HepG2 (cell line): Measurements from ENCODE around the gene PRELID2. TPM values are rescaled to one million over a fixed set of nuclear protein-coding genes. Genes with fewer than 3 reads are reported as not detected.

Experiments
- ATAC-seq: fragments of 200-7000 bp; cut with Tn5 transposase; 3 replicates; pipeline ENCODE4 v1.9.1; 2020; ENCODE audit warnings: mild to moderate bottlenecking, moderate library complexity
- BruUV-seq: library from RNA; stranded (reverse); fragments of 400-500 nt; replicated peaks from 2 replicates; lab custom pipeline; 2021; lab: Mats Ljungman, UMichigan
- CTCF ChIA-PET: fragments of 300-600 bp; formaldehyde crosslinking; extraction: SDS; loops from one replicate; lab custom pipeline; 2021; ENCODE audit warnings: low total read pairs, inconsistent platforms, low intra/inter-chr PET ratio; lab: Yijun Ruan, JAX
- POLR2A ChIA-PET: fragments of 350-600 bp; sonication (Branson Sonifier 250); formaldehyde crosslinking; loops from one replicate; lab custom pipeline; 2020; ENCODE audit warnings: antibody characterized with exemption, inconsistent platforms; lab: Yijun Ruan, JAX
- DNase-seq: peaks from one replicate; pipeline ENCODE4 v3.0.0-alpha.2; 2015; ENCODE audit warnings: low spot score
- FAIRE-seq: peaks from 3 replicates; lab custom pipeline; 2011; peaks lifted over from hg19 to GRCh38; lab: Jason Lieb, UNC
- H2AFZ ChIP-seq: one replicate; pipeline ENCODE4 v1.6.1; 2011; ENCODE audit warnings: low read length, inconsistent platforms
- H3K27ac ChIP-seq: fragments of 300-600 bp; 3 replicates; pipeline ENCODE4 v1.8.0; 2011; ENCODE audit warnings: mixed run types, mild to moderate bottlenecking, mixed read lengths, low read length, inconsistent platforms; ENCODE audit not compliant: insufficient read depth; ENCODE audit errors: extremely low read length
- H3K27me3 ChIP-seq, 2 experiments: fragments of 200-600 bp in 1 of 2; 2 replicates in 1 of 2; 3 replicates in 1 of 2; pipeline versions ENCODE4 v1.6.0 to v1.8.0; 2011; ENCODE audit warnings: low read length in 2 of 2, mild to moderate bottlenecking in 2 of 2, moderate library complexity in 2 of 2, inconsistent platforms in 1 of 2; ENCODE audit not compliant: insufficient read depth in 2 of 2, control insufficient read depth in 1 of 2
- H3K36me3 ChIP-seq, 2 experiments: fragments of 200-600 bp in 1 of 2; replicated peaks in 1 of 2; 2 replicates in 1 of 2; 3 replicates in 1 of 2; pipeline versions ENCODE4 v1.5.1 to v1.8.0; 2011; ENCODE audit warnings: low read length in 2 of 2, inconsistent platforms in 1 of 2; ENCODE audit not compliant: insufficient read depth in 2 of 2, control insufficient read depth in 1 of 2
- H3K4me1 ChIP-seq: 2 replicates; pipeline ENCODE4 v1.5.1; 2012; ENCODE audit warnings: low read length, inconsistent platforms; ENCODE audit not compliant: insufficient read depth
- H3K4me2 ChIP-seq: 2 replicates; pipeline ENCODE4 v1.6.0; 2011; ENCODE audit warnings: low read depth, low read length, inconsistent platforms
- H3K4me3 ChIP-seq, 3 experiments: fragments of 200-600 bp in 1 of 3; sonication (generic), shearing (Covaris generic) in 1 of 3; replicated peaks in 1 of 3; 2 replicates each; pipeline ENCODE4 v1.5.1; 2011 to 2016; ENCODE audit warnings: low read length in 3 of 3, inconsistent platforms in 2 of 3, low read depth in 2 of 3, mild to moderate bottlenecking in 2 of 3, control low read depth in 1 of 3, mixed read lengths in 1 of 3; ENCODE audit not compliant: insufficient read depth in 1 of 3
- H3K79me2 ChIP-seq: one replicate; pipeline ENCODE4 v1.6.1; 2011; ENCODE audit warnings: low read length, inconsistent platforms; ENCODE audit not compliant: insufficient read depth
- H3K9ac ChIP-seq: 2 replicates; pipeline ENCODE4 v1.6.0; 2011; ENCODE audit warnings: mild to moderate bottlenecking, low read depth, low read length, inconsistent platforms; ENCODE audit not compliant: insufficient read depth
- H3K9me3 ChIP-seq: 2 replicates; pipeline ENCODE4 v1.5.1; 2012; ENCODE audit warnings: mild to moderate bottlenecking, low read length
- H4K20me1 ChIP-seq: 2 replicates; pipeline ENCODE4 v1.6.0; 2011; ENCODE audit warnings: inconsistent platforms, mild to moderate bottlenecking, low read length, moderate library complexity; ENCODE audit not compliant: insufficient read depth
- ATF6 ChIP-seq: sonication (generic); formaldehyde crosslinking; conservative IDR thresholded peaks from 2 replicates; pipeline ENCODE4 v1.4.0; 2020; ENCODE audit warnings: missing genetic modification reagents
- FOXJ3 ChIP-seq: sonication (generic); formaldehyde crosslinking; IDR thresholded peaks from 2 replicates; pipeline ENCODE4 v1.4.0; 2020; ENCODE audit warnings: missing genetic modification reagents, mild to moderate bottlenecking, borderline replicate concordance
- HMGXB4 ChIP-seq, 2 experiments: sonication (generic) in 1 of 2; formaldehyde crosslinking in 1 of 2; IDR thresholded peaks; 2 replicates each; pipeline versions ENCODE4 v1.4.0 to v1.6.1; 2018 to 2020; ENCODE audit warnings: missing genetic modification reagents in 2 of 2, borderline replicate concordance in 1 of 2, low read depth in 1 of 2, mild to moderate bottlenecking in 1 of 2, missing biosample characterization in 1 of 2
- KLF13 ChIP-seq: sonication (generic); formaldehyde crosslinking; IDR thresholded peaks from 2 replicates; pipeline ENCODE4 v1.4.0; 2020; ENCODE audit warnings: mild to moderate bottlenecking, missing genetic modification reagents
- MATR3 ChIP-seq: sonication (generic); formaldehyde crosslinking; IDR thresholded peaks from 2 replicates; pipeline ENCODE4 v1.4.0; 2020; ENCODE audit warnings: missing genetic modification reagents
- NR2F2 ChIP-seq: IDR thresholded peaks from 2 replicates; pipeline ENCODE4 v1.6.1; 2012; ENCODE audit warnings: low read depth, inconsistent platforms, borderline replicate concordance
- PATZ1 ChIP-seq: sonication (generic); formaldehyde crosslinking; IDR thresholded peaks from 2 replicates; pipeline ENCODE4 v1.4.0; 2020; ENCODE audit warnings: missing genetic modification reagents
- PITX1 ChIP-seq: sonication (generic); formaldehyde crosslinking; IDR thresholded peaks from 2 replicates; pipeline ENCODE4 v1.5.1; 2020; ENCODE audit warnings: mild to moderate bottlenecking, missing genetic modification reagents
- PRDM4 ChIP-seq: sonication (generic); formaldehyde crosslinking; IDR thresholded peaks from 2 replicates; pipeline ENCODE4 v1.9.0; 2021; ENCODE audit warnings: missing genetic modification reagents, borderline replicate concordance
- SALL2 ChIP-seq: sonication (generic); formaldehyde crosslinking; IDR thresholded peaks from 2 replicates; pipeline ENCODE4 v1.8.1; 2023; ENCODE audit warnings: mild to moderate bottlenecking, missing genetic modification reagents, inconsistent platforms
- TFDP2 ChIP-seq: sonication (generic); formaldehyde crosslinking; IDR thresholded peaks from 2 replicates; pipeline ENCODE4 v1.4.0; 2020; ENCODE audit warnings: missing genetic modification reagents
- ZNF160 ChIP-seq: sonication (generic); formaldehyde crosslinking; IDR thresholded peaks from 2 replicates; pipeline ENCODE4 v1.8.0; 2022; ENCODE audit warnings: mild to moderate bottlenecking, inconsistent platforms, missing genetic modification reagents
- ZNF724P ChIP-seq: sonication (generic); formaldehyde crosslinking; IDR thresholded peaks from 2 replicates; pipeline ENCODE4 v1.8.0; 2022; ENCODE audit warnings: missing genetic modification reagents, borderline replicate concordance
- ZNF883 ChIP-seq: sonication (generic); formaldehyde crosslinking; IDR thresholded peaks from 2 replicates; pipeline ENCODE4 v1.5.1; 2020; ENCODE audit warnings: mild to moderate bottlenecking, missing genetic modification reagents; ENCODE audit errors: not compliant biosample characterization
- WGBS: methylation state at CpG from one replicate; pipeline ENCODE4 v1.1.6; 2017; ENCODE audit warnings: low lambda C conversion rate; 5-methylcytosine and 5-hydroxymethylcytosine counted together
- in situ Hi-C: cut with HindIII; loops from 2 replicates; pipeline ENCODE4 v1.10.0; 2017; ENCODE audit warnings: low pct_unique_long_range_greater_than_20kb; ENCODE audit not compliant: extremely low pct_ligation_motif_present
- intact Hi-C: fragments of 100-400 bp; cut with micrococcal nuclease; formaldehyde crosslinking; loops from one replicate; pipeline ENCODE4 v1.10.0; 2022; ENCODE audit not compliant: unreplicated experiment
- polyA plus RNA-seq, 8 experiments: library from polyadenylated mRNA; depleted of rRNA in 3 of 8; stranded (reverse) in 7 of 8; unstranded in 1 of 8; fragments of >200 nt; fragmentation: Illumina TruSeq in 4 of 8; extraction: Trizol in 4 of 8; gene quantifications; 2 replicates each; pipeline versions ENCODE4 v1.2.1 to v1.2.3, GENCODE V29; 2011 to 2016; ENCODE audit warnings: low read depth in 4 of 8, missing spikeins in 1 of 8, mixed read lengths in 1 of 8; ENCODE audit not compliant: insufficient read depth in 1 of 8
- total RNA-seq, 5 experiments: library from RNA; depleted of rRNA; stranded (reverse); fragments of >200 nt; fragmentation: Illumina TruSeq; extraction: Trizol; gene quantifications; 2 replicates each; pipeline ENCODE4 v1.2.3, GENCODE V29; 2016; ENCODE audit warnings: low read depth in 1 of 5

Gene PRELID2
- total and polyA plus RNA-seq, 2 of the 13 experiments (the other 11 are each of a cell fraction or from before 2014, with no cell fraction given) = 10.0 to 22.9 TPM

GRCh38 chr5:145869753-145870152, 34.6 kb upstream of the PRELID2 start:
- H3K9ac ChIP-seq = no peak overlapping the region
- no peak overlapping the region for H3K4me3 ChIP-seq
- no TSS peak for BruUV-seq
- FAIRE-seq = no peak
- H3K79me2 ChIP-seq = no peaks in the 10 kb centered on the region
- peaks cover 9% of the 10 kb centered on the region for H3K4me1 ChIP-seq
- H3K27ac ChIP-seq = no peak overlapping the region
- ChIA-PET POLR2A (no interaction called here), CTCF (no interaction called here)
- no peak for ATAC-seq
- H3K36me3 ChIP-seq = no peaks in the 10 kb centered on the region
- no peaks in the 10 kb centered on the region for H3K27me3 ChIP-seq
- no peak overlapping the region for H2AFZ ChIP-seq
- in situ Hi-C loops (no loop called here), intact Hi-C loops (no loop called here)
- no peaks in the 10 kb centered on the region for H4K20me1 ChIP-seq
- no peak for DNase-seq
- no peak overlapping the region for H3K4me2 ChIP-seq
- H3K9me3 ChIP-seq = no peaks in the 10 kb centered on the region
- WGBS = 13% methylated on average over 4 of the region's 4 CpGs
- no peak for TF ChIP-seq ZNF160
- TF ChIP-seq ZNF724P = no peak
- TF ChIP-seq FOXJ3 (CRISPR knock-in tag) = no peak
- no peak for TF ChIP-seq PATZ1 (CRISPR knock-in tag)
- no peak for TF ChIP-seq SALL2 (CRISPR knock-in tag)
- TF ChIP-seq HMGXB4 (CRISPR knock-in tag; IDR thresholded peaks at IDR 0.05; ENCODE audit: borderline replicate concordance in 1 of 2, low read depth in 1 of 2) = no peak
- no peak for TF ChIP-seq PITX1
- TF ChIP-seq ATF6 (CRISPR knock-in tag) = no peak
- no peak for TF ChIP-seq KLF13 (CRISPR knock-in tag)
- TF ChIP-seq NR2F2 = no peak
- no peak for TF ChIP-seq ZNF883 (CRISPR knock-in tag)
- no peak for TF ChIP-seq PRDM4 (CRISPR knock-in tag)
- no peak for TF ChIP-seq MATR3 (CRISPR knock-in tag)
- no peak for TF ChIP-seq TFDP2 (CRISPR knock-in tag)
